CD14-positive monocyte (primary cell): Measurements from ENCODE around the gene KCNMB1. TPM values are rescaled to one million over a fixed set of nuclear protein-coding genes. Genes with fewer than 3 reads are reported as not detected.

Experiments
- DNase-seq, 3 donors: peaks; one replicate each; pipeline ENCODE4 v3.0.0-alpha.2; 2011 to 2022
- H2AFZ ChIP-seq: 2 replicates; pipeline ENCODE4 v1.6.0; 2012; ENCODE audit warnings: mild to moderate bottlenecking, low read depth, low read length, inconsistent platforms; ENCODE audit not compliant: insufficient read depth, poor library complexity, severe bottlenecking
- H3K27ac ChIP-seq, 2 donors: 1 replicate in 1 of 2; 2 replicates in 1 of 2; pipeline ENCODE4 v1.5.1; 2012 to 2013; ENCODE audit warnings: low read length in 2 of 2, control low read depth in 1 of 2, inconsistent platforms in 1 of 2, low read depth in 1 of 2, mild to moderate bottlenecking in 1 of 2
- H3K27me3 ChIP-seq, 2 donors: one replicate each; pipeline versions ENCODE4 v1.6.0 to v1.6.1; 2011 to 2013; ENCODE audit warnings: low read length in 2 of 2; ENCODE audit not compliant: control insufficient read depth in 2 of 2, insufficient read depth in 2 of 2
- H3K36me3 ChIP-seq, 2 donors: replicated peaks in 1 of 2; 1 replicate in 1 of 2; 2 replicates in 1 of 2; pipeline versions ENCODE4 v1.5.1 to v1.6.1; 2012 to 2013; ENCODE audit warnings: low read length in 2 of 2, control low read depth in 1 of 2, inconsistent platforms in 1 of 2, mild to moderate bottlenecking in 1 of 2; ENCODE audit not compliant: insufficient read depth in 2 of 2, control insufficient read depth in 1 of 2
- H3K4me1 ChIP-seq, 2 donors: 1 replicate in 1 of 2; 2 replicates in 1 of 2; pipeline versions ENCODE4 v1.5.1 to v1.6.1; 2012 to 2013; ENCODE audit warnings: low read length in 2 of 2, control low read depth in 1 of 2, inconsistent platforms in 1 of 2, mild to moderate bottlenecking in 1 of 2, moderate library complexity in 1 of 2; ENCODE audit not compliant: insufficient read depth in 2 of 2, control insufficient read depth in 1 of 2
- H3K4me2 ChIP-seq: replicated peaks from 2 replicates; pipeline ENCODE3; 2012; ENCODE audit warnings: low read length, moderate library complexity, mild to moderate bottlenecking; ENCODE audit not compliant: poor library complexity, severe bottlenecking; ENCODE audit errors: extremely low read depth
- H3K4me3 ChIP-seq, 3 experiments: fragments of 200-600 bp in 1 of 3; sonication (generic) in 1 of 3; replicated peaks in 1 of 3; 1 replicate in 2 of 3; 2 replicates in 1 of 3; pipeline ENCODE4 v1.5.1; 2011 to 2013; ENCODE audit warnings: low read length in 3 of 3, mild to moderate bottlenecking in 3 of 3, control low read depth in 2 of 3, low read depth in 2 of 3, inconsistent platforms in 1 of 3, moderate library complexity in 1 of 3
- H3K79me2 ChIP-seq: 2 replicates; pipeline ENCODE4 v1.6.0; 2012; ENCODE audit warnings: mild to moderate bottlenecking, control low read depth, inconsistent platforms, low read length, moderate library complexity; ENCODE audit not compliant: insufficient read depth
- H3K9ac ChIP-seq: 2 replicates; pipeline ENCODE4 v1.6.0; 2017; ENCODE audit warnings: low read length, mild to moderate bottlenecking; ENCODE audit not compliant: insufficient read depth, poor library complexity, severe bottlenecking
- H3K9me3 ChIP-seq, 2 donors: replicated peaks in 1 of 2; 1 replicate in 1 of 2; 2 replicates in 1 of 2; pipeline versions ENCODE4 v1.5.1 to v1.6.1; 2012 to 2013; ENCODE audit warnings: low read length in 2 of 2, control low read depth in 1 of 2; ENCODE audit not compliant: control insufficient read depth in 1 of 2, insufficient read depth in 1 of 2
- H4K20me1 ChIP-seq: 2 replicates; pipeline ENCODE4 v1.6.0; 2012; ENCODE audit warnings: mild to moderate bottlenecking, low read length, control low read depth, moderate library complexity; ENCODE audit not compliant: insufficient read depth
- H3K27ac Mint-ChIP-seq, 7 donors: one replicate each; pipeline ENCODE4 v1.8.0; 2020; ENCODE audit warnings: mild to moderate bottlenecking in 7 of 7, mixed read lengths in 7 of 7, moderate library complexity in 6 of 7, inconsistent platforms in 2 of 7
- H3K27me3 Mint-ChIP-seq, 3 donors: one replicate each; pipeline ENCODE4 v1.8.0; 2021 to 2022; ENCODE audit warnings: low read depth in 3 of 3, mild to moderate bottlenecking in 3 of 3, mixed read lengths in 3 of 3, moderate library complexity in 3 of 3, inconsistent platforms in 1 of 3
- H3K36me3 Mint-ChIP-seq, 2 donors: one replicate each; pipeline ENCODE4 v1.8.0; 2020; ENCODE audit warnings: mixed read lengths in 2 of 2, inconsistent platforms in 1 of 2, mild to moderate bottlenecking in 1 of 2
- H3K4me1 Mint-ChIP-seq: one replicate; pipeline ENCODE4 v1.8.0; 2020; ENCODE audit warnings: mild to moderate bottlenecking, mixed read lengths
- H3K4me3 Mint-ChIP-seq, 2 donors: one replicate each; pipeline ENCODE4 v1.8.0; 2020; ENCODE audit warnings: mild to moderate bottlenecking in 2 of 2, mixed read lengths in 2 of 2, moderate library complexity in 1 of 2
- H3K9me3 Mint-ChIP-seq, 7 donors: one replicate each; pipeline ENCODE4 v1.8.0; 2020 to 2022; ENCODE audit warnings: mixed read lengths in 7 of 7, mild to moderate bottlenecking in 6 of 7, moderate library complexity in 6 of 7, inconsistent platforms in 2 of 7
- WGBS: methylation state at CpG from one replicate; pipeline ENCODE4 v1.1.5; 2013; ENCODE audit warnings: missing lambda C conversion rate; ENCODE audit not compliant: insufficient coverage; 5-methylcytosine and 5-hydroxymethylcytosine counted together
- intact Hi-C, 2 donors: fragments of 100-400 bp; cut with micrococcal nuclease; formaldehyde crosslinking; loops; one replicate each; pipeline versions ENCODE4 v1.15.0 to v1.15.1; 2023
- polyA plus RNA-seq, 3 donors: library from polyadenylated mRNA; depleted of rRNA in 1 of 3; unstranded in 2 of 3; stranded (reverse) in 1 of 3; fragments of 300-500 nt in 2 of 3; fragments of >200 nt in 1 of 3; fragmentation: Illumina TruSeq in 2 of 3; gene quantifications; 1 replicate in 2 of 3; 2 replicates in 1 of 3; pipeline ENCODE4 v1.2.3, GENCODE V29; 2012 to 2021
- TF ChIP-seq, protein P1 (sequence below): fragments of 200-600 bp; IDR thresholded peaks from one replicate; pipeline ENCODE4 v1.8.0; 2022; ENCODE audit warnings: antibody characterized with exemption, mild to moderate bottlenecking

The KCNMB1 gene
- polyA plus RNA-seq, 3 donors: 0.79 to 20.8 (median 1.2) TPM

DNA sequence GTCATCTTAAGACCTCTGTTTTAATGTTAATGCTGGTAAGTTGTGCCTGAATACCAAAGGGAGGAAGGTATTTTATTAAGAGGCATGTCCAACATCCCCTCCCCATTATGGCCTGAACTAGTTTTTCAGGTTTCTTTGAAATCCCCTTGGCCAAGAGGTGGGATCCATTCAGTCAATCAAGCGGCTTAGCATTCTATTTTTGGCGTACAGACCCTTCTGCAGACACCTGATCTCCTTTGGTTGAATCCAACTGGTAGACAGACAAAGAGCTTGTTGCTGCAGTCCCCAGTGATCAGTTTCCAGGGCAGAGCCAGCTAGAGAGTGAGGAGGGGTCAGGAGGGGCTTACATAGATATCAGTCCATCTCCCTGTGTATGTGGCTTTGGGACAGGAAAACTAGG is 7.9 kb upstream of the KCNMB1 start:
- Histone ChIP-seq H3K36me3 (no peaks in the 10 kb centered on the region), H3K4me2 (no peak overlapping the region), H3K9ac (no peak overlapping the region), H3K79me2 (no peaks in the 10 kb centered on the region), H3K9me3 (peaks cover 0 to 3% of the 10 kb centered on the region in 2 donors), H3K27ac (no peak overlapping the region), H3K27me3 (no peaks in the 10 kb centered on the region), H2AFZ (no peak overlapping the region), H3K4me3 (no peak overlapping the region), H3K4me1 (peaks cover 22 to 25% of the 10 kb centered on the region in 2 donors), H4K20me1 (no peaks in the 10 kb centered on the region)
- WGBS: 100% methylated on average over 2 of the region's 2 CpGs
- peaks cover 0 to 6% (median 0%) of the 10 kb centered on the region in 7 donors for H3K9me3 Mint-ChIP-seq
- no peak for DNase-seq
- H3K27ac Mint-ChIP-seq: no peak overlapping the region
- intact Hi-C loops: loop anchor here in 1 of 2 donors (5.0 kb wide), 1 partner anchor 35 kb away; no protein-coding TSS in a partner anchor
- peaks cover 0 to 5% (median 4%) of the 10 kb centered on the region in 3 donors for H3K27me3 Mint-ChIP-seq
- H3K4me3 Mint-ChIP-seq: no peak overlapping the region
- TF ChIP-seq, protein P1, sequence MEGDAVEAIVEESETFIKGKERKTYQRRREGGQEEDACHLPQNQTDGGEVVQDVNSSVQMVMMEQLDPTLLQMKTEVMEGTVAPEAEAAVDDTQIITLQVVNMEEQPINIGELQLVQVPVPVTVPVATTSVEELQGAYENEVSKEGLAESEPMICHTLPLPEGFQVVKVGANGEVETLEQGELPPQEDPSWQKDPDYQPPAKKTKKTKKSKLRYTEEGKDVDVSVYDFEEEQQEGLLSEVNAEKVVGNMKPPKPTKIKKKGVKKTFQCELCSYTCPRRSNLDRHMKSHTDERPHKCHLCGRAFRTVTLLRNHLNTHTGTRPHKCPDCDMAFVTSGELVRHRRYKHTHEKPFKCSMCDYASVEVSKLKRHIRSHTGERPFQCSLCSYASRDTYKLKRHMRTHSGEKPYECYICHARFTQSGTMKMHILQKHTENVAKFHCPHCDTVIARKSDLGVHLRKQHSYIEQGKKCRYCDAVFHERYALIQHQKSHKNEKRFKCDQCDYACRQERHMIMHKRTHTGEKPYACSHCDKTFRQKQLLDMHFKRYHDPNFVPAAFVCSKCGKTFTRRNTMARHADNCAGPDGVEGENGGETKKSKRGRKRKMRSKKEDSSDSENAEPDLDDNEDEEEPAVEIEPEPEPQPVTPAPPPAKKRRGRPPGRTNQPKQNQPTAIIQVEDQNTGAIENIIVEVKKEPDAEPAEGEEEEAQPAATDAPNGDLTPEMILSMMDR: no peak
- no peaks in the 10 kb centered on the region for H3K36me3 Mint-ChIP-seq
- H3K4me1 Mint-ChIP-seq: peaks cover 25% of the 10 kb centered on the region

DNA sequence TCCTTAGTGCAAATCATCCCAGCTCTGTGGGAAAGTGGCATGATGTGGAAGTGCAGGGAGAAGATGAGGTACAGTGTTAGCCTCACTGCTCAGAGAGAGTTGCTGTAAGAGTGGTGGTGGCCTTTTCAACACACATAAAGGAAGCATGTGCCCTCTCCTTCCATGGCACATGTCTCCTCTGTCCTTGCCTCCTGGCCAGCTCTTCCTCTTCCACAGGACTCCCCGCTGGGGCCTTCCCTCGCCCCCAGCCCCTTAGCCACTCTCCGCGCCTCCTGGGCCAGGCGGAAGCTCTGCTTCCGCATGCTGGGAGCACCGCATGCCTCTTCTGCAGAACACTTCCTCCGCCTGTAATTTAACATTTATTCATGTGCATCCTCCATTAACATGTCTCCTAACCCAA is 4.8 kb upstream of the KCNMB1 start:
- Histone ChIP-seq H3K36me3 (no peaks in the 10 kb centered on the region), H3K27ac (peak overlapping the region; percentile 52 to 85), H3K4me2 (peak overlapping the region; percentile 48), H3K9ac (peak overlapping the region; percentile 27), H3K79me2 (peaks cover 3% of the 10 kb centered on the region), H3K9me3 (no peaks in the 10 kb centered on the region), H4K20me1 (no peaks in the 10 kb centered on the region), H2AFZ (peak overlapping the region; percentile 18), H3K4me3 (peak overlapping the region in 1 of 3 experiments; percentile 43), H3K27me3 (no peaks in the 10 kb centered on the region), H3K4me1 (peaks cover 32 to 38% of the 10 kb centered on the region in 2 donors)
- peak; percentile 36 to 62 (median 57) for DNase-seq
- WGBS: 34% methylated on average over 8 of the region's 8 CpGs
- H3K9me3 Mint-ChIP-seq: no peaks in the 10 kb centered on the region
- H3K36me3 Mint-ChIP-seq: no peaks in the 10 kb centered on the region
- peak overlapping the region; percentile 85 to 93 (median 89) for H3K27ac Mint-ChIP-seq
- peak overlapping the region; percentile 22 to 39 for H3K4me3 Mint-ChIP-seq
- intact Hi-C loops: no loop called here
- H3K4me1 Mint-ChIP-seq: peaks cover 40% of the 10 kb centered on the region
- TF ChIP-seq, protein P1: no peak
- H3K27me3 Mint-ChIP-seq: peaks cover 0 to 5% (median 4%) of the 10 kb centered on the region in 3 donors
